Measurements from ENCODE around the gene UBAP2L. TPM values are rescaled to one million over a fixed set of nuclear protein-coding genes. Genes with fewer than 3 reads are reported as not detected.

The UBAP2L gene
- total and polyA plus RNA-seq, 10 of the 15 experiments (the other 5 are each of a cell fraction or from before 2014, with no cell fraction given): 49.9 to 198 (median 152) TPM

DNA sequence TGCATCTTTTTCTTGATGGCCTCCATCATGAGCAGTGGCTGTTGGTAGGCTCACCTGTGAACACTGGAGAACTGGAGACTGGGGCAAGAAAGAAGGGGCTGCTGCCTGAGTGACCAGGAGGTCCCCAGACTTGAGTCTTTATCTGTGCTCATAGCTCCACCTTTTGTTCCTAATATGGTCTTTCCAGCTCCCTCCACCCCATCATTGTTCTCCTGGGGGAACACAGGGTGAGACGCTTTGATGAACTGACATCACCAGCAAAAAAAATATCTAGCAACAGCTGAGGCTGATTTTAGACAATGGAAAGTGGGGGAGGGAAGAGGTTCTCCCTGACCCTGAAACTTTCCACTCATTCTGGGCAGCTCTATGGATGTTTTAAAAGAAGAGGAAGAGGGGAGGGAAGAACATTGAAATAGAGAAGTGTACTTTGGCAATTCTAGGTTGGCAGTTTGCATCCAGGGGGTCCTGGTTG, 28.7 kb upstream of the UBAP2L start, which contains the start of gene TPM3:
Gene TPM3, minus strand, starts transcription at position 111 of the 472 bp plus-strand sequence. Its CDS starts 82 bp downstream, at position 29.
- Histone ChIP-seq H2AFZ (ENCODE audit: control insufficient read depth, low read depth, low read length) (no peak within 1 kb of the TSS), H3K4me2 (ENCODE audit: control insufficient read depth, insufficient read depth) (no peak within 1 kb of the TSS)
- POLR2A ChIA-PET: interaction anchor here (0.6 kb wide), 1 partner anchor 186 kb away, joined by 3 read pairs; no protein-coding TSS in a partner anchor
- TF ChIP-seq EP300 (IDR thresholded peaks at IDR 0.05; ENCODE audit: borderline replicate concordance in 1 of 2, control insufficient read depth in 1 of 2, low read depth in 2 of 2, low read length in 2 of 2) (no peak), TCF3 (IDR thresholded peaks at IDR 0.05; ENCODE audit: borderline replicate concordance, insufficient read depth, low read depth, low read length) (no peak), ZNF207 (IDR thresholded peaks at IDR 0.05; ENCODE audit: borderline replicate concordance) (no peak), CEBPB (IDR thresholded peaks at IDR 0.05; ENCODE audit: borderline replicate concordance in 1 of 2, low read depth in 2 of 2, low read length in 2 of 2) (no peak), ZBED1 (IDR thresholded peaks at IDR 0.05; ENCODE audit: borderline replicate concordance) (no peak), TAF1 (IDR thresholded peaks at IDR 0.05; ENCODE audit: borderline replicate concordance, low read depth, low read length) (no peak), POLR2AphosphoS5 (IDR thresholded peaks at IDR 0.05; ENCODE audit: low read length) (no peak), BRCA1 (IDR thresholded peaks at IDR 0.05; ENCODE audit: low read depth, low read length) (no peak), RBBP5 (conservative IDR thresholded peaks at IDR 0.05) (no peak), CREB1 (IDR thresholded peaks at IDR 0.05; ENCODE audit: low read depth) (no peak), SIX5 (IDR thresholded peaks at IDR 0.05; ENCODE audit: low read depth, low read length, severe bottlenecking) (no peak)
- TF ChIP-seq, protein P1, sequence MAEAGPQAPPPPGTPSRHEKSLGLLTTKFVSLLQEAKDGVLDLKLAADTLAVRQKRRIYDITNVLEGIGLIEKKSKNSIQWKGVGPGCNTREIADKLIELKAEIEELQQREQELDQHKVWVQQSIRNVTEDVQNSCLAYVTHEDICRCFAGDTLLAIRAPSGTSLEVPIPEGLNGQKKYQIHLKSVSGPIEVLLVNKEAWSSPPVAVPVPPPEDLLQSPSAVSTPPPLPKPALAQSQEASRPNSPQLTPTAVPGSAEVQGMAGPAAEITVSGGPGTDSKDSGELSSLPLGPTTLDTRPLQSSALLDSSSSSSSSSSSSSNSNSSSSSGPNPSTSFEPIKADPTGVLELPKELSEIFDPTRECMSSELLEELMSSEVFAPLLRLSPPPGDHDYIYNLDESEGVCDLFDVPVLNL (IDR thresholded peaks at IDR 0.05; ENCODE audit: low read depth, low read length): no peak
- TF ChIP-seq, protein P2, sequence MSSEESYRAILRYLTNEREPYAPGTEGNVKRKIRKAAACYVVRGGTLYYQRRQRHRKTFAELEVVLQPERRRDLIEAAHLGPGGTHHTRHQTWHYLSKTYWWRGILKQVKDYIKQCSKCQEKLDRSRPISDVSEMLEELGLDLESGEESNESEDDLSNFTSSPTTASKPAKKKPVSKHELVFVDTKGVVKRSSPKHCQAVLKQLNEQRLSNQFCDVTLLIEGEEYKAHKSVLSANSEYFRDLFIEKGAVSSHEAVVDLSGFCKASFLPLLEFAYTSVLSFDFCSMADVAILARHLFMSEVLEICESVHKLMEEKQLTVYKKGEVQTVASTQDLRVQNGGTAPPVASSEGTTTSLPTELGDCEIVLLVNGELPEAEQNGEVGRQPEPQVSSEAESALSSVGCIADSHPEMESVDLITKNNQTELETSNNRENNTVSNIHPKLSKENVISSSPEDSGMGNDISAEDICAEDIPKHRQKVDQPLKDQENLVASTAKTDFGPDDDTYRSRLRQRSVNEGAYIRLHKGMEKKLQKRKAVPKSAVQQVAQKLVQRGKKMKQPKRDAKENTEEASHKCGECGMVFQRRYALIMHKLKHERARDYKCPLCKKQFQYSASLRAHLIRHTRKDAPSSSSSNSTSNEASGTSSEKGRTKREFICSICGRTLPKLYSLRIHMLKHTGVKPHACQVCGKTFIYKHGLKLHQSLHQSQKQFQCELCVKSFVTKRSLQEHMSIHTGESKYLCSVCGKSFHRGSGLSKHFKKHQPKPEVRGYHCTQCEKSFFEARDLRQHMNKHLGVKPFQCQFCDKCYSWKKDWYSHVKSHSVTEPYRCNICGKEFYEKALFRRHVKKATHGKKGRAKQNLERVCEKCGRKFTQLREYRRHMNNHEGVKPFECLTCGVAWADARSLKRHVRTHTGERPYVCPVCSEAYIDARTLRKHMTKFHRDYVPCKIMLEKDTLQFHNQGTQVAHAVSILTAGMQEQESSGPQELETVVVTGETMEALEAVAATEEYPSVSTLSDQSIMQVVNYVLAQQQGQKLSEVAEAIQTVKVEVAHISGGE (CRISPR knock-in tag; IDR thresholded peaks at IDR 0.05): no peak
- TF ChIP-seq, protein P3, sequence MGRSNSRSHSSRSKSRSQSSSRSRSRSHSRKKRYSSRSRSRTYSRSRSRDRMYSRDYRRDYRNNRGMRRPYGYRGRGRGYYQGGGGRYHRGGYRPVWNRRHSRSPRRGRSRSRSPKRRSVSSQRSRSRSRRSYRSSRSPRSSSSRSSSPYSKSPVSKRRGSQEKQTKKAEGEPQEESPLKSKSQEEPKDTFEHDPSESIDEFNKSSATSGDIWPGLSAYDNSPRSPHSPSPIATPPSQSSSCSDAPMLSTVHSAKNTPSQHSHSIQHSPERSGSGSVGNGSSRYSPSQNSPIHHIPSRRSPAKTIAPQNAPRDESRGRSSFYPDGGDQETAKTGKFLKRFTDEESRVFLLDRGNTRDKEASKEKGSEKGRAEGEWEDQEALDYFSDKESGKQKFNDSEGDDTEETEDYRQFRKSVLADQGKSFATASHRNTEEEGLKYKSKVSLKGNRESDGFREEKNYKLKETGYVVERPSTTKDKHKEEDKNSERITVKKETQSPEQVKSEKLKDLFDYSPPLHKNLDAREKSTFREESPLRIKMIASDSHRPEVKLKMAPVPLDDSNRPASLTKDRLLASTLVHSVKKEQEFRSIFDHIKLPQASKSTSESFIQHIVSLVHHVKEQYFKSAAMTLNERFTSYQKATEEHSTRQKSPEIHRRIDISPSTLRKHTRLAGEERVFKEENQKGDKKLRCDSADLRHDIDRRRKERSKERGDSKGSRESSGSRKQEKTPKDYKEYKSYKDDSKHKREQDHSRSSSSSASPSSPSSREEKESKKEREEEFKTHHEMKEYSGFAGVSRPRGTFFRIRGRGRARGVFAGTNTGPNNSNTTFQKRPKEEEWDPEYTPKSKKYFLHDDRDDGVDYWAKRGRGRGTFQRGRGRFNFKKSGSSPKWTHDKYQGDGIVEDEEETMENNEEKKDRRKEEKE (IDR thresholded peaks at IDR 0.05): no peak
- TF ChIP-seq, protein P4, sequence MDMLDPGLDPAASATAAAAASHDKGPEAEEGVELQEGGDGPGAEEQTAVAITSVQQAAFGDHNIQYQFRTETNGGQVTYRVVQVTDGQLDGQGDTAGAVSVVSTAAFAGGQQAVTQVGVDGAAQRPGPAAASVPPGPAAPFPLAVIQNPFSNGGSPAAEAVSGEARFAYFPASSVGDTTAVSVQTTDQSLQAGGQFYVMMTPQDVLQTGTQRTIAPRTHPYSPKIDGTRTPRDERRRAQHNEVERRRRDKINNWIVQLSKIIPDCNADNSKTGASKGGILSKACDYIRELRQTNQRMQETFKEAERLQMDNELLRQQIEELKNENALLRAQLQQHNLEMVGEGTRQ (IDR thresholded peaks at IDR 0.05; ENCODE audit: borderline replicate concordance, low read depth, low read length): no peak

More for the DNA sequence above, 28.7 kb upstream of the UBAP2L start, which contains the start of gene TPM3:
- Histone ChIP-seq H3K79me2 (ENCODE audit: control insufficient read depth, insufficient read depth, low read length) (no peaks in the 10 kb centered on the region), H3K4me3 (no peak within 1 kb of the TSS), H3K27ac (ENCODE audit: control insufficient read depth, insufficient read depth) (no peak within 1 kb of the TSS), H3K36me3 (ENCODE audit: control insufficient read depth in 2 of 2, insufficient read depth in 2 of 2, low read length in 1 of 2) (no peaks in the 10 kb centered on the region), H3K9me3 (replicated peaks; ENCODE audit: control insufficient read depth, insufficient read depth, low read length) (no peaks in the 10 kb centered on the region), H4K20me1 (ENCODE audit: control insufficient read depth, insufficient read depth) (no peaks in the 10 kb centered on the region), H3K4me1 (ENCODE audit: control insufficient read depth, insufficient read depth, low read length) (no peaks in the 10 kb centered on the region), H3K27me3 (replicated peaks in 1 of 2; ENCODE audit: control insufficient read depth in 2 of 2, insufficient read depth in 2 of 2, low read length in 1 of 2) (peaks cover 0 to 3% of the 10 kb centered on the region in 2 experiments; a peak in 3 of 4 replicates), H3K9ac (ENCODE audit: control insufficient read depth, insufficient read depth, low read length) (no peak within 1 kb of the TSS)
- intact Hi-C loops (cut with micrococcal nuclease; ENCODE audit: unreplicated experiment): no loop called here
- ChIA-PET SMC1A (ENCODE audit: uncharacterized antibody, unreplicated experiment) (interaction anchor here (0.8 to 1.5 kb wide), 5 partner anchors 12 to 80 kb away, joined by 3 to 4 read pairs (median 3); partner anchors contain the start of gene UBAP2L), RAD21 (ENCODE audit: unreplicated experiment) (interaction anchor here (0.7 kb wide), 1 partner anchor 671 kb away, joined by 3 read pairs; no protein-coding TSS in a partner anchor), CTCF (interaction anchor here (0.6 to 5.6 kb wide), 2 partner anchors 102 to 142 kb away, joined by 3 to 37 read pairs; no protein-coding TSS in a partner anchor)
- ATAC-seq (peak; percentile 52), FAIRE-seq (no peak), DNase-seq (ENCODE audit: low read depth, low spot score) (no peak)
- in situ Hi-C loops (cut with MboI): no loop called here
- BruUV-seq (replicated peaks): no TSS peak
- WGBS (ENCODE audit: insufficient coverage, insufficient replicate concordance, low lambda C conversion rate, missing lambda C conversion rate): 0% methylated on average over 1 of the region's 1 CpG
